22Rv1 (cell line): ENCODE data around the gene LIMCH1.
"Not testable (repeated sequence)": the region's sequence is repeated elsewhere in the genome, so short reads cannot be mapped to it uniquely, and the experiment has no call there.

Experiments used
- CTCF ChIP-seq: fragments of 450-650 bp; IDR thresholded peaks from 2 replicates; pipeline ENCODE4 v1.5.1; 2017; ENCODE audit warnings: mild to moderate bottlenecking
- ZFX ChIP-seq: fragments of 450-650 bp; IDR thresholded peaks from 2 replicates; pipeline ENCODE4 v1.6.1; 2017; ENCODE audit warnings: antibody characterized with exemption, borderline replicate concordance

GRCh38 chr4:41651150-41651549 is 113.2 kb downstream of the LIMCH1 start:
- not testable (repeated sequence) for TF ChIP-seq CTCF, ZFX
